Activated CD4-positive, alpha-beta T cell treated with anti-CD3 and anti-CD28 coated beads, Interleukin-2, Interleukin-4, amounts not matched to agents 100 ng/mL and 50 ng/mL, durations not matched to agents 16 hours and 8 hours (primary cell): ENCODE measurements around the gene LIPC.

Experiments used
- DNase-seq: peaks from one replicate; pipeline ENCODE4 v3.0.0-alpha.2; 2020; ENCODE audit warnings: low spot score

The LIPC gene

DNA sequence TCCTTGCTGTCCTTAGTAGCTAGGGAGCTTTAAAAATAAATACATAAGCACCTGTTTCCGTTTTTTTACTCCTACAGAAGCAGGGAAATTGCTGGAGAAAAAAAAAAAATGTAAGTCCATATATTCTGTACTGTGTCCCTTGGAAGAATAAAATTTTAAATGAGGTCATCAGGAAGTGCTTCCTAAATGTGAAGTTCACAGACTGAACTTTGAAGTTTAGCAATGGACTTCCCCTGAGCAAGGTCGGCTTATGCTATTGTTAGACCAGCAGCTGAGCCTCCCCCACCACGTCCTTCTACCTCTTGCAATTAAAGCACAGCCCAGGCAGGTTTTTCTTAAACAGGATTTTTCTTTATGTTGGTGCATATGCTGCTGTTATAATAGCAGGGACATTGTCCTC lies 26.3 kb downstream of the LIPC start:
- no peak for DNase-seq

- no peak for DNase-seq
Measured at GRCh38 chr15:58459045-58459444, 27.3 kb downstream of the LIPC start.

DNA sequence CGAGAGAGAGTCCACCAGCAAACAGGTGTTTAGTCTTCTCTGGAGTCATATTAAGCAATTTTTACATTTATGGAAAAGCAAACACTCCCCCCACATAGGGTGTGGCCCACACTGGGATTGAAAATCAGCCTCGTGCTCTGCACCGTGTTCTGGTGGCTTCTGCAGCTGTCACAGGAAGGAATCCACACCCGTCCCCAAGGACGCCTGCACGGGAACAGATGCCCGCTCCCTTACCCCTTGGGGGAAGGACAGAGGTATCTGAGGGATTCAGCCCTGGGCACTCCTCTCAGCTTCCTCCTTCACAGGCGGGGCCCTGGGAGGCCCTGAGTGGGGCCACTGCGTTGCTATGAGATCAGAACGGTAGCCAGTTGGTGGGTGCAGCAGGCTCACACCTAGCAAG lies 27.8 kb downstream of the LIPC start:
- DNase-seq, result no peak

DNA sequence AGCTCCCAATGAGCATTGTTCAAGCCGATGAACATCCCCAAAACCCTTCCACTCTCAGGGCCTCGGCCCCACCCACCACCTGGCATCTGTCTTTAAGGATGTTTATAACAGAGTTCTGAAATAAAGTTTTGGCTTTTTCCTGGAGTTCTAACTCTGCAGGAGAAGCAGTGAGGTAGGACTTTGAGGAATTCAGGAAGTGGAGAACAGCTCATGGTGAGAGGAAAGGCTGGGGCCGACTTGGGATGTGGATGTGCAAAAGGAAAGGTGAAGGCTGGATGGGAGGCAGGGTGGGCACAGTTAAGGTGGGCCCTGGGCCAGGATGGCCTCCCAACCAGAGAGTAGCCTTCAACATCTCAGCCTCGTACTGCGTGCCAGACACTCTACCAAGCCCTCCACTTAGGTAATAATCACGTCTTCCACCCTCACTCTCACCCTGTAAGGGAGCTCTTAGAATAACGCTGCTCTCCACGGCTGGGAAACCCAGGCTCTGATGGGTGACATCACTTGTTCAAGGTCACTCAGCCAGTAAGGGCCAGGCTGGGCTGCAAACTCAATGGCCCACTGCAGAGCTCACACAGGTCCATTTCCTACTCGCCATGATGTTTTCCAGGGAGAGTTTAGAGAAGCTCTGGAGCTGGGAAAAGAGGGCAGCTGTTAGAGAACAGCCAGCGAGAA lies 28.5 kb downstream of the LIPC start:
- no peak for DNase-seq

GRCh38 chr15:58460872-58461271 lies 29.1 kb downstream of the LIPC start:
- DNase-seq, result no peak

DNA sequence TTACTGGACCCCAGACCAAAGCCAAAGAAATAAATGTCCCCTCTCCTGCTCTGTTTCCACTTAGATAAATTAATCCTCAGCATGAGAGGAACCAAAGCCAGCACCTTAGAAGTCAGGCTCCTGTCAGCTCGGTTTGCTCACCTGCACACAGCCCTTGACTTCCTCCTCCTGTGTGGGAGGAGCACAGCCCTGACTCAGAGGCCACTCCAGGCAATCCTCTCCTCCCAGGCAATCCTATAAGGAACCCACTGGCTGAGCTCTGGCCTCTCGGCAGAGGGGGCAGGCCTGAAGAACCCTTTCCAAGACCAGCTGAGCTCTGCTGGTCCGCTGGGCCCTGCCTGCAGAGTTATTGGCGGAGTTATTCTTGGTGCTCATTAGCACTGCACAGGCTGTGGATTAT lies 30.8 kb downstream of the LIPC start:
- DNase-seq, result no peak

DNA sequence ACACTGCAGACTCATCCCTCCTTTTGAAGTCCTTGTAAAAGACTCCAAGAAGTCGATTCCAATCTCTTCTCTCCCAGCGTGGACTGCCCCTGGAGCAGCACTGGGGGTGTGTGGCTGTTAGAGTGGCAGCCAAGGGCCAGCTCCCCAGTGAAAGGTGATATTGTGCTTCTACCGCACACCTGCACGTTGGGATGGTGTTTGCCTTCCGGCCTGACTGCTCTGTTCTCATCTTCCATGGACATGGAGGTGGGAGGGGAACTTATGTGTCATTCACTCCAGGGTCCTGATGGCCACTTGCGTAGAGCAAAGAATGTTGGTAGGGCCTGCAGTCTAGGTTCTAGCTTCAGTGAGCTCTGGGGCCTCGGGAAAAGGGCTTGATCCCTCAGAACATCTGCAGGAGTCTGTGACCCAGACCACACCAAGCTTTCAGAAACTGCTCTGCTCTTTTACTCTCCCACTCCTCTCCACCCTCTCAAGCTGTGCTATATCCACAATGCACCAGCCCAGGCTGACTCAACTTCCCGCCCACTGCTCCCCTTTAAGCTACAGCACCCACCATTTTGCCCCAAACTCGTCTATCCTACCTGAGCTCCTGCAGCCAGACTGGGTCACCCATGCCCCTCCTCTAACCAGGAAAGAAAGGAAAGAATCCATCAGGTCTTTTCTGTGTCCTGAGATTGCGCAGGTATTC lies 31.3 kb downstream of the LIPC start:
- no peak for DNase-seq

DNA sequence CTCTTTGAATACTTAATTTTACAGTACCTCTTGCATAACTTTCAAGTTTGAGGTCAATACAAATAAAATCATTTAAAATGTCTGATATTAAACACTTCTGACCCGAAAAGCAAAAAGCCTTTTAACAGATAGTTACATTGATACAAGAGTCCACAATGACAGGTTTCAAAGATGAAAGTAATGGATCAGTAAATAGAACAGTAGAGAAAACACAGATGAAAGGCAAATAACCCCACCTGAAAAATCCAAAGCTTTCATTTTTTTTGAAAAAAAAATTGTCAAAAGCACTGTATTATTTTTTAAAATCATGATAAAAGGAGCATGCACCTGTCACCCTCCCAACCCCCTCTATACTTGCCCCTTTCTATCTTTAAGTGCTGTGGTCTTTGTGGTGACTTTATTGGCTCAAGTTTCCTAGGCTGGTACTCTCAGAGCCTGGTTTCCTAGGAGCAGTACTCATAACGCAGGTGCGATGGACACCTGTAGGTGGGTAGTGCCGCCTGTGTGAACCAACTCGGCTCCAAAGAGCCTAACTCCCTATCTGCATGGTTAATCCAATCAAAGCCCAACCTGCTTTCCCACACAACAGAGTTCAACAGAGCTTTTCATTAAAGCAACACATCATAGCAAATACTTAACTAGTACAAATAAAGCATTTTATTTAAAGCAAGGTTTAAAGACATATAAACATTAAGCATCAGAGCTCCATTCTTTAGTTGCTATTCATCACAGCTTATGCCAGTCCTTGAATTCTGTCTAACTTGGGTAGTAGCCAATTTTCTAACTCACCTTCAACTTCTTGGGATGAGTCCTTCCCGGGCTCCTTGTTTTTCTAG lies 32.2 kb downstream of the LIPC start:
- no peak for DNase-seq

GRCh38 chr15:58465070-58465469 lies 33.3 kb downstream of the LIPC start:
- DNase-seq, result no peak

GRCh38 chr15:58465866-58466517 lies 34.2 kb downstream of the LIPC start:
- DNase-seq, result no peak

GRCh38 chr15:58466566-58466965 lies 34.8 kb downstream of the LIPC start:
- DNase-seq, result no peak

- DNase-seq, result no peak
Measured at GRCh38 chr15:58467121-58467721, 35.4 kb downstream of the LIPC start.

DNA sequence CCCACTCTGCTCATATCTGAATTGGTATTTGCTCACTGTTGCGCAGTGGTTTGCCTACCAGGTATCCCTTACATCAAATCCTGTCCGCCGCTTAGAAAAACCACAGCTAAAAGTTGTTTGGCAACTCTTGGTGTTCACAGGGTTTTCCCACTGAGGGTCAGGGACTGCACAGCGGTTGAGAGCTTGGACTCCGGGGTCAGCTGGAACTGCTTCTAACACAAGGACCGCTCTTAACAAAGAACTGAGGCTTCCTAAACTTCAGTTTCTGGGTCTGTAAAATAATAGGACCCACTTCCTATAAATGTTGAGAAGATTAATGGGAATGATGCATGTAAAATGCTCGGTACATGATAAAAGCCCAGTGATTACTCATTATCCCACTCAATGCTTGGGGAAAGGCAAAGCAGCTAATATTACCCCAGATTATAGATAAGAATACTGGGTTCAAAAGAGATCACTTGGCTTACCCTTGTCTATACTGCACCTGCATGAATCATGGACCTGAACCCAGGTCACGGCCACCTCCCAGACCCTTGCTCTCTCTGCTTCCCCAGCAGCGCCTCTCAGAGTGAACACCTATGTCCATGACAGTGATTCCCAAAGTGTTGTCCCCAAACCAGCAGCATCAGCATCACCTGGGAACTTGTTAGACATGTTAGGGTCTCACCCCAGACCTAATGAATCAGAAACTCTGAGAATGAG lies 36.1 kb downstream of the LIPC start:
- DNase-seq, result no peak

DNA sequence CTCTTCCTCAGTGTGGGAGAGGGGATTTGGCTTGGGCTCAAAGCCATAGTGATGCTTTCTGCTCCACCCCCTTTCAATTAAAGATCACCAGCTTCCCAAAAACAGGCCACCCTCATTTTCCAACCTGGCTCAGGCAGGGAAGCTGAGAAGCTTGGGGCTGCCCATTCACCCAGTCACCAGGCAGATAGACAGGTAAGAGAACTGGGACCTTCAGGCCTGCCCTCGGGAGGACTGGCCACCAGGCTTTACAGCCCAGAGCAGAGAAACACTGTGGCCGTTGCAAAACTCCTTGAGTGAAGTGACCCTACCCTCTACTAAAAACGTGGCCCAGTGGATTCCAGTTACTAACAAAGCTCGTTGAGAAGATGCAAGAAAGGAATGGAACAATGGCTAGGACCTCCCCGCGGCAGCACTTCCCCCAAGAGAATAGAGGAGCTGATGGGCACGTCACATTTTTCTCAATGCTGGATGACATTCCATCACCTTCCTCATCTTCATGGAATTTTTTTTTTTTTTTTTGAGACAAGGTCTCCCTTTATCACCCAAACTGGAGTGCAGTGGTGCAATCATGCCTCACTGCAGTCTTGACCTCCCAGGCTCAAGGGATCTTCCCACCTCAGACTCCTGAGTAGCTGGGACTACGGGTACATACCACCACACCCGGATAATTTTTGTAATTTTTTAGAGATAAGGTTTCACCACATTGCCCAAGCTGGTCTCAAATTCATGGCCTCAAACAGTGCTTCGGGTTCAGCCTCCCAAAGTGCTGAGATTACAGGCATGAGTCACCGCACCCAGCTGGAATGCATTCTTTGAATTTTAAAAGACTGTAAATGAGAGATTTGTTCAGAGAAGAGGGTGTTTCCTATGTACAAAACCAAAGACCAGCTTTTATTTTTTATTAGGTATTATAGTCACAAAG lies 37.9 kb downstream of the LIPC start:
- DNase-seq, result no peak

DNA sequence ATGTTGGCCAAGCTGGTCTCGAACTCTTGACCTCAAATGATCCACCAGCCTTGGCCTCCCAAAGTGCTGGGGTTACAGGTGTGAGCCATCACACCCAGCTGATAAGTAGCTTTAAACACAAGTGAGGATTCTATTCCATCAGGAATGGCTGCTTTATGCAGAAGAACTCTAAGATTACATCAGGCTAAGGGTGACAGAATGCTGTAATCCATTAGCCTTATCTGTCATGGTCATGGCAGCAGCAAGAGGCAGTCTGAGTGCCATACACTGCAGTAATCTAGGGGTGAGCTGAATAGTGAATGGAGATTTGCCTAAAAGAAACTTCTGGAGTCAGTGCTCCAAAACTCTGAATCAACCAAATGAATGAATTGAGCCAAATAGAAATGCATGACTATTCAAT lies 39.6 kb downstream of the LIPC start:
- DNase-seq, result no peak

DNA sequence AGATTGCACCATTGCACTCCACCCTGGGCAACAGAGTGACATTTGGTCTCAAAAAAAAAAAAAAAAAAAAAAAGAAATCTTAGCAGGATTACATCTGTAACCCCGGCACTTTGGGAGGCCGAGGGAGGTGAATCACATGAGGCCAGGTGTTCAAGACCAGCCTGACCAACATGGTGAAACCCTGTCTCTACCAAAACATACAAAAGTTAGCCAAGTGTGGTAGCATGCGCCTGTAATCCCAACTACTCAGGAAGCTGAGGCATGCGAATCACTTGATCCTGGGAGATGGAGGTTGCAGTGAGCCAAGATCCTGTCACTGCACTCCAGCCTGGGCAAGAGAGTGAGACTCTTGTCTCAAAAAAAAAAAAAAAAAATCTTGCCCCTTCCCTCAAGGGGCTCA lies 40.4 kb downstream of the LIPC start:
- no peak for DNase-seq

GRCh38 chr15:58472821-58473581 lies 41.2 kb downstream of the LIPC start:
- DNase-seq, result peak; percentile 52

DNA sequence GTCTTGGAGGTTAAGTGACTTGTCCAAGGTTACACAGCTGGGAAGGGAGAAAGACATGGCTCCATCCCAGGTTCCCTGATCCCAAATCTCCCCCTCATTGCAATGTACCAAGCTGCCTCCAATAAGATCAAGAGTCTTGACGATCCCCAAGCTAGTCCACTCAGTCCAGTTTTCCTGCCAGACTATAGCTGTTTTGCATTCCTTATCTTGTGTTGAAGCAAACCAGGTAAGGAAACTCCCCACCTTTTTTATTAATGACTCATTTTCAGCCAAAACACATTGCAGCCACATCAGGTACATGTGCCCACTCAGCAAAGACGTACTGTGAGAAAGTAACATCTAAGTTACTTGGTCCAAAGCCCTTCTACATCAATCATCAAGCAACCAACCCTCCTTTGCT lies 41.9 kb downstream of the LIPC start:
- no peak for DNase-seq

DNA sequence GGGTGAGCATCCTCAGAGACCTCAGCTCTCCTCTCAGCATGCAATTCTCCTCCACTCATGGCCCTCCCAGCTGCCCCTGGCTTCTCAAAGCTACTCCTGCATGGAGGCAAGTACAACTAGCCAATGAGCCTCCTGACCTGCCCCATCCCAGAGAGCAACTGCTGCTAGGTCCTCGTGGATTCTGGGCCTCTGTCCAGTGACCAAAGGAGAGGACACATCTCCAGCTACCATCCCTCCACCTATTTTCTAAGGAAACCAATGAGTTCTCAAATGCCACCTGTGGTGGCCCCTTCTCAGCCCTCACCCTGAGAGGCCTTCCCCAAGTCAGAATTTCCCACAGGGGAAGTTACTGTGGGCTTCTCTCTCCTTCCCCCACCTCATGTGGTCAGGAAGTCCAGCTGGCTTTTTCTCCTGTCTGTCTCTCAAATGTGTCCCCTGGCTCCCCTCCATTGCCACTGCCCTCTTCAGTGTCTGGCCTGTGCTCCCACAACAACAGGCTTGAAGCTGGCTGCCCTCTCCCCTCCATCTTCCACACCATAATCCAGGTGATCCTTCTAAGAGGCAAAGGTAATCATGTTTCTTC lies 43.0 kb downstream of the LIPC start:
- no peak for DNase-seq
